NCI-H1105 (cell line): ENCODE data around the gene CYP46A1.

ENCODE experiments used
- DNase-seq: peaks from one replicate; lab custom pipeline; 2025; lab: John Stamatoyannopoulos, UW

Gene CYP46A1

DNA sequence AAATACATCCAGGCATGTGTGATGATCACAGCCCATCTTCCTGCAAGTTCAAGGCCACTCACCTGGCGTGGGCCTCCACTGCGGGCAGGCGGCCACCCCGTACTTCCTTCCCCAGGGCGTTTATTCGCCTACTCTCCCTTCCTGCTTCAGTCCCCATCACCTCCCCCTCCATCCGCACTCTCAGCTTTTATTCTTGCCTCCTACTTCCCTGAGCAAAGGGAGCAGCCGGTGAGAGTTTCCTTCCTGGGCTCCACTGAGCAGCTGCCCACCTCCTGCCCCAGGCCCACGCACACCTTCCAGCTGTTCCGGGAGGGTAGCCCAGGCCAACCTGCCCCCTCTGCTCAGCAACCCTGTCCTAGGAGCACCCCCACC lies 4.1 kb downstream of the CYP46A1 start:
- DNase-seq, result no peak

DNA sequence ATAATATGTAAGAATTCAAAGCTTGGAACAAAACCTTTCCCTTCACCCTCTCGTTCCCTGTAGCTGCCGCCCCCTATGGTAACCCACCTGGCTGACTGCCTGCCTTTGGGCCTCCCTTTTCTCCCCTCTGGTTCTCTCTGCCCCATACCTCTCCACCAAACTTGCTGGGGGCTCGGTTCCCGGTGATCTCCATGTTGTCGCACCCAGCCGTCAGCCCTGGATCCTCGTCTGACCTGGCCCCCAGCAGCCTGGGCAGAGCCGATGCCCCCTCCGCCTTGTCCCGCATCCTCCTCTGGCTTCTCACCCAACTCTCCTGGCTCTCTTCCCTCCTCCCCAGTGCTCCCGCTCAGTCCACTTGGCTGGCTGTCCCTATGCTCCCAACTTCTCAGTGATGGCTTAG lies 4.5 kb downstream of the CYP46A1 start:
- no peak for DNase-seq

DNA sequence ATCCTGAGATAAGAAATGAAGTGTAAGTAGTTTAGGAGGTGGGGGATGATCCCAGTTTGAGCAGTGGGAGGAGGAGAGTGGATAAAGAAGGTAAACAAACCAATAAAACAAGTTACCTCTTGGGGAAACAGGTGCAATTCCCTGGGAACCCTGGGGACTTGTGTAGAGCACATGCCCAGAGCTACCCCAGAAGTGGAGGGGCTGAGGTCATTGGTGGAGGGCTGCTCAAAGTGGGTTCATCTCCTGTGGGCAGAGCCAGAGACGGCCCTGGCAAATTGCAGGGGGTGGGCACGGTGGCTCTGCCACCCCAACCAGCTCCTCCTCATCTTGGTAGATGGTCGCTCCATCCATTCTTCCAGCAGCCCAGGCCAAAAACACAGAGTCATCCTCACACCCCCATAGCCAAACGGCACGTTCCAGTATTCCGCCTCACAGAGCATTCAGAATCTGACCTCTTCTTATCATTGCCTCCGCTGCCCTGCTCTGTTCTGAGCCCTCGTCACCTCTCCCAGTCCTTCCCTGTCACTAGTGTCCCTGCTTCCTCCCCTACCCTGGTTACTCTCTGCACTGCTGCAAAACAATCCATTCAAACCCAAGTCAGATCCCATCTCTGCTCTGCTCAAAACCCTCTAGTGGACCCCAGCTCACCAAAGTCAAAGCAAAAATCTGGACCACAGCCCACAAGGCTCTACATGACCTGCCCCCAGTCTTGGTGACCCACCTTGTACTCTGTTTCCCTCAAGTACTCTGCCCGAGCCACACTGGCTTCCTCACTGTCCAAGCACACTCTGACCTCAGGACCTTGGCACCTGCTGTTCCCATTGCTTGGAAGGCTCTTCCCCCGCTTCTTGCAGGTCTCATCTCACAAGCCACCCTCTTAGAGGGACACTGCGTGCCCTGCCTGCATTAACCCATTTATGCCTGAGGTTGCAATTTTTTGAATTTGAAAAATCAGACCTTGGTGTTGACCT lies 5.5 kb downstream of the CYP46A1 start:
- DNase-seq, result no peak

DNA sequence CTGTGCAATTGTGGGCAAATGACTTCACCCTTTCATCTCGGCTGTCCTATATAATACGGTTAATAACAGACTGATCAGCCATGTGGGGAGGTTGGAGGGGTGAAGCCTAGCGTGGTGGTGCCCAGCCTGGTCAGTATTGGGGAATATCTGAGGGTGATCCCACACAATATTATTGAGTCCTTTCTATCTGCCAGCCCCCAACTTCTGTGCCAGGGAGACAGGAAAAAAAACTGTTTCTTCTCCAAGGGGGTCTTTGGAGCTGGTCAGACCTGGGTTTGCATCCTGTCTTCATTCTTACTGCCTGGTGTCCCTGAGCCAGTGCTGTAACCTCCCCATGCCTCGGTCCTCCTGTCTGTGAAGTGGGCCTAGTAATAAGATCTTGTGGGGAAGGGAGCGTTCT lies 6.5 kb downstream of the CYP46A1 start:
- no peak for DNase-seq

DNA sequence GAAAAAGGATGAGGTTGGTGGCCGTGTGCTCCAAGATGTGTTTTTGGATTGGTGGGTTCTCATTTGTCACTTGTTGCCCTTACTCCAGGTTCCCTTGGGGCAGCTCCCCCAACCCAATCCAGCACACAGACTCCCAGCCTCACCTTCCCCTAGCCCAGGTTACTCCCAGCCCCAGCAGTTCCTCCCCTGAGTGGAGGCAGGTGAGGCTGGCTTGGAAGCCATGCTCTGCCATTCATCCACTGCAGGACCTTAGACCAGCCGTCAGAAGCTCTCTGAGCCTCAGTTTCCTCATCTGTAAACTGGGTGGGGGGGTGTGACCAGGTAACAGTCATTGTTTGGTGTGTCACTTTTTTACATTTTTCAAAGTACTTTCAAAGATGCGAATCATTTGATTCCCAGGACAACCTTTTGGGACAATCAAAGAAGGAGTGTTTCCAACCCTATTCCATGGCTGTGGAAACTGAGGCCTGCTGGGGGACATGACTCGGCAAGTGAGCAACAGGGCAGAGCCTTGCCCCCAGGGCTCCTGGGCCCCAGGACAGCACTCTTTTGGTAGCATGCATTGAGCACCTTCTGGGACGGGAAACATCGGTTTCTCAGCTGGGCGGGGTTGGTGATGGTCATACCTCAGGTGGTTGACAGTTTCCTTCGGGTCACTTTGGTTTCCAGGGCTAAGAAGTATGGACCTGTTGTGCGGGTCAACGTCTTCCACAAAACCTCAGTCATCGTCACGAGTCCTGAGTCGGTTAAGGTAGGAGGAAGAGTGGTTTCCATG lies 7.2 kb downstream of the CYP46A1 start:
- DNase-seq, result no peak

DNA sequence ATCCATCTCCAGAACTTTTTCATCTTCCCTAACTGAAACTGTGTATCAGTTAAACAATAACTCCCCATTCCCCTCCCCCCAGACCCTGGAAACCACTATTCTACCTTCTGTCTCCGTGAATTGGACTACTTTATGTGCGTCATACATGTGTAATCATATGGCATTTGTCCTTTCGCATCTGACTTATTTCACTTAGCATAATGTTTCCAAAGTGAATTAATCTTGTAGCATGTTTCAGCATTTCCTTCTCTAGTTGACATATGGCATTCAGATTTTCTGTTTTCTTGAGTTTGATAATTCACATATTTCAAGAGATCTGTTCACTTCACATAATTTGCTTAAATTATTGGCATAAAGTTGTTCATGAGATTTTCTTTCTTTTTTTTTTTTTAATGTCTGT lies 9.8 kb downstream of the CYP46A1 start:
- no peak for DNase-seq

DNA sequence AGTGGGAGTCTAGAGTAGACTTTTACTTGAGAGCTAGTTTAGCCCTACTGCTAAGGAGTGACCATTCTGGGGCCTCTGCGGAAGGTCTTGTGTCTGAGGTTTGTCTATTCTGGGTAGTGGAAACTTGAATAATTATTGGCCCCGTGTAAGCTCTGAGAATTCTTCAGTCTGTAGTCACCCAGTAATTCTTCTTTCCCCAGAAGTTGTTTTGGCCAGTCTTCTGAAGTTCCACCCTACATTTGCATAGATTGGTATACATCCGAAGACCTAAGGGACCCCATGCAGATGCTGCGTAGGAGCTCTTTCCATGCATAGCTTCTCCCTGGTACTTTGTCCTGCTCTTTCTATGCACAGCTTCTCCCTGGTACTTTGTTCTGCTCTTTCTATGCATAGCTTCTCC lies 12.8 kb downstream of the CYP46A1 start:
- DNase-seq, result no peak

DNA sequence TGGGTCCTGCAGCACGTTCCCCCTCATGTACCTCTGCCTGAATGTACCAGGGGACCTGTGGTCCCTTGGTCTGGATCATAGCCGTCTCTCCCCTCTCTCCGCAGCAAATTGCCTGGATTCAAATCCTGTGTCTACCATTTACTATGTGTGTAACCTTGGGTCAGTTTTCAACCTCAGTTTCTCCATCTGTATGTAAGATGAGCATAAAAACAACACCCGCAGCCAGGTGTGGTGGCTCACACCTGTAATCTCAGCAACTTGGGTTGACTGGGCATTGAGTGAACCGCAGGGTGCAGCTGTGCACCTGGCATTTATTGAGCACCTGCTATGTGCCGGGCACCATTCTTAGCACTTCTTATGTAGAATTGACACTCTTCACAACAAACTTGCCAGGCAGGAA lies 14.1 kb downstream of the CYP46A1 start:
- DNase-seq, result no peak

DNA sequence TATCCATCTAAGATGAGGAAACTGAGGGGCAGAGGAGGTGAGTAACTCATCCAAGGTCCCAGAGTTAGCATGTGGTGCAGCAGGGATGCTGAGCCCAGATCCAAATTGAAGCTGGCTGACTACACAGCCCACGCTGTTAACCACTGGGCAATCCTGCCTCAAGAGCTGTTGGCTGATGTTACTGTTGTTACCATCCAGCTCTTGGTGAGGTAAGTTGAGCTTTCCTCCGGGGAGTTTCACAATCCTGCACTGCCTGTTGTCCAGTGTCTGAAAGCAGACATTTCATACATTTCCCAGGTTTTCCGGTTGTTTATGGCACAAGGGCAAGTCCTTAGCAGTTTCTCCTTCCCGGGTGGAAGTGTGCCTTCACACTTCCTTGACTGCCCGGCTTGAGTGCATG lies 14.5 kb downstream of the CYP46A1 start:
- DNase-seq, result no peak

DNA sequence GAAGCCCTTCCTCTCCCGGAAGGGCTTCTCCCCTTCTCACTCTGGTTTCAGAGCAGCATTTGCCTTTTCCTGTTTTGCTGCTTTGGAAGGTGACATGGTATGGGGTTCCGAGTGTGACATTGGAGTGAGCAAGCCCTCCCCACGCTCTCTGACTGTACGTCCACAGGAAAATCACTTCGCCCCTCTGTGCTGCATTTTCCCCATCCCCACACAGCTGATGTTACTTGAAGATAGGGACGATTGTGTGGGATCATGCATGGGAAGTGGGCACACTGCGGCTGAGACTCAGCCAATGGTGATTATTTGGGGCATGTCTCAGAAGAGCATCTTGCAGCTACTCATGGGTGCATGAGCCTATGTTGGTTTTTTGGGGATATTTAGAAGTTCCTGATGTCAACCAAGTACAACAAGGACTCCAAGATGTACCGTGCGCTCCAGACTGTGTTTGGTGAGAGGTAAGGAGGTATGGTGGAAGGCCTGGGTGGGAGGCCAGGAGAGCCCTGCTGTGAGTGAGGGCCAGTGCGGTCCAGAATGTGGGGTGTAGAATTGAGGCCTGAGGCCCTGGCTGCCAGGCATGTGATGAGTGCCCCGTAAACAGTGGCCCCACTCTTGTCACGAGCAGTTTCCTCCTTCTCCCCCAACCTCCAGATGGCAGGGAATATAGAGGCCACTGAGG lies 15.1 kb downstream of the CYP46A1 start:
- DNase-seq, result no peak

DNA sequence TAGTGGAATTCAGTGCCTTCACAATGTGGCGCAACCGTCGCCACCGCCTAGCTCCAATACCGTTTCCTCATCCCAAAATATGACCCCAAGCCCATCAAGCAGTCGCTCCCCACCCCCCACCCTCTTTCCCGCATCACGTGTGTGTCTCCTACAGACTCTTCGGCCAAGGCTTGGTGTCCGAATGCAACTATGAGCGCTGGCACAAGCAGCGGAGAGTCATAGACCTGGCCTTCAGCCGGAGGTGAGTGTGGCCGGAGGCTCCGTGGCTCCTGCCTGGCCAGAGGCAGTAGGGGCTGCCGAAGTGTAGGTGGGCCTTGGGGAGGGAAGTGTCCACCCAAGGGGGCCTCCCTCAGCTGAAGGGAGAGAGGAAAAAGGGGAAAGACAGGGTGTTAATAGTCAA lies 15.8 kb downstream of the CYP46A1 start:
- DNase-seq, result no peak

DNA sequence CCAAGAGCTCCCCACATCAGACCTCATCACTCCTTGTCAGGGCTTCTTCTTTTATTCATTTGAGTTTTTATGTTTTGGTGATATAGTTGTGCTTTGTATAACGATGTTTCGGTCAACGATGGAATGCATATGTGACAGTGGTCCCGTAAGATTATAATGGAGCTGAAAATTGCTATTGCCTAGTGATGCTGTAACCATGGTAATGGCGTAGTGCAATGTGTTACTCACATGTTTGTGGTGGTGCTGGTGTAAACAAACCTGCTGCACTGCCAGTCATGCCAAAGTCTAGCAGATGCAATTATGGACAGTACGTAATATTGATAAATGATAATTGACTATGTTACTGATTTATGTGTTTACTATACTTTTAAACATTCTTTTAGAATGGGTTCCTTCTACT lies 16.3 kb downstream of the CYP46A1 start:
- DNase-seq, result no peak

DNA sequence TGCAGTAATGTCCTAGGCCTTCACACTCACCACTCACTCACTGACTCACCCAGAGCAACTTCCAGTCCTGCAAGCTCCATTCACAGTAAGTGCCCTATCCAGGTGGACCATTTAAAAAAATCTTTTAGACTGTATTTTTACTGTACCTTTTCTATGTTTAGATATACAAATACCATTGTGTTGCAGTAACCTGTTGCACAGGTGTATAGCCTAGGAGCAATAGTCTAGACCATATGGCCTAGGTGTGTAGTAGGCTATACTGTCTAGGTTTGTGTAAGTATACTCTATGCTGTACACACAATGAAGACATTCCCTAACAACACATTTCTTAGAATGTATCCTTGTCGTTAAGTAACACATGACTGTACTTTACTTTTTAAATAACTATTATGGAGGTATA lies 17.2 kb downstream of the CYP46A1 start:
- DNase-seq, result no peak

DNA sequence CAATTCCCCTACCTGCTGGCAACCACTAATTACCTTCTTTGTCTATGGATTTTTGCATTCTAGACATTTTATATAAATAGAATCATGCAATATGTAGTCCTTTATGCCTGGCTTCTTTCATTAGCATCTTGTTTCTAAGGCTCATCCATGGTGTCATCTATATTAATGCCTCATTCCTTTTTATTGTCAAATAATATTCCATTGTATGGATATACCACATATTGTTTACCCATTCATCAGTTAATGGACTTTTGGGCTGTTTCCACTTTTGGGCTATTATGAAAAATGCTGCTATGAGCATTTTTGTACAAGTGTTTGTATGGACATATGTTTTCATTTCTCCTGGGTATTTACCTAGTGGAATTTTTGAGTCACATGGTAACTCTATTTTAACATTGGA lies 18.0 kb downstream of the CYP46A1 start:
- no peak for DNase-seq

DNA sequence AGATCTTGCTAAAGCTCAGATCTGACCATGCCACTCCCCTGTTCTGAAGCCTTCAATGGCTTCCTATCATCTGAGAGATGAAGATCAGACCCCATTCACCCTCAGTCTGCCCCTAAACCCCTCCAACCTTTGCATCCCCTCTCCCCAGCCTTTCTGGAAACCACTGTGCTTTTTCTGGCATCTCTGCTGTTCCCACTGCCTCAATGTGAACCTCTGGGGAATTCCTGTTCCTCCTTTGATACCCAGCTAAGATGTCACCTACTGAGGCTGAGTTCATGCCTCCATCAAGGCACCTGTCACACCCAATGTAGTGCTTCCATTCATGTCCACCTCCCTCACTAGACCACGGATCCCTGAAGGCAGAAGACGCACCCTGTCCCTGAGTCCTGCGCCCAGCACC lies 19.3 kb downstream of the CYP46A1 start:
- no peak for DNase-seq

DNA sequence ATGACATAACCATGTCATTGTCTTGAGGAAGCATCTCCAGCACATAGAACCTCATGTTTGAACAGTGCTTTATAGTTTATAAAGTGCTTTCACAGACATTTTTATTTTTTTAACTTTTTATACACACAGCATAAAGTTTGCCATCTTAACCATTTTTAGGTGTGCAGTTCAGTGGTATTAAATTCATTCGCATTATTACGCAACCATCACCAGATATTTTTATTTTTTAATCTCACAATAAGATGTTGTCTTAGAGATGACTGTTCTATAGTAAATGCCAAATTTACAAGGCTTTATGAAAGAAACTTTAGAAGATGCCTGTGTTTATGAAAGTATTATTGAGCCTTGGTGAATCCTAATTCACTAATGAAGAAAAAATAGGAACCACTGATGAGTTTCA lies 19.9 kb downstream of the CYP46A1 start:
- DNase-seq, result no peak

DNA sequence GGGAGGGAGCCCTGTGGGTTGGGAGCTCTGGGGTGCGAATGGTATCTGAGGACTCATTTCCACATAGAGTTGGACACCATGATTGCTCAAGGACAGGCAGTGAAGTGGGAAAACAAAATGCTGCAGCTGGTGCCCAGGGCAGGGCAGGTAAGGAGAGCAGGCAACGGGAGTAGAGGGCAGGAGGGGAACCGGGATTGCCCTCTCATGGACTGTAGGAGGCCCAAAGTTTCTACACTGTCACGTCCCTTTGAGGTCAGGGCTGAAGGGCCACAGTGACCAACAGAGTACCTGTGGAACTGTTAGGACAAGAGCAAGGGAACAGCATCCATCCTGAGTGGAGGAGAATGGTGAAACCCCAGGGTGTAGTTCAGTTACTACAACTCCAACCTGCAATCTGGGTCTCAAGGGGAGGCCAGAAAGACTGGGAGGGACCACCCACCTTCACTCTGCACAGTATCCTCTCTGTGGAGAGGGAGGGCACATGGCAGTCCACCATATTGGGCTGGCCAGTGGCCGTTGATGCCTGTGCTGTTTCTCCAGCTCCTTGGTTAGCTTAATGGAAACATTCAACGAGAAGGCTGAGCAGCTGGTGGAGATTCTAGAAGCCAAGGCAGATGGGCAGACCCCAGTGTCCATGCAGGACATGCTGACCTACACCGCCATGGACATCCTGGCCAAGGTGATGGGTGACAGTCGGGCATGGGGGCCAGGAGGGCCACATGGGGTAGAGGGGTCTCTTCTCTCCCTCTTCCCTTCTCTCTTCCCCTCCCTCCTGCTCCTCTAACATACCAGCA lies 22.2 kb downstream of the CYP46A1 start:
- DNase-seq, result no peak

DNA sequence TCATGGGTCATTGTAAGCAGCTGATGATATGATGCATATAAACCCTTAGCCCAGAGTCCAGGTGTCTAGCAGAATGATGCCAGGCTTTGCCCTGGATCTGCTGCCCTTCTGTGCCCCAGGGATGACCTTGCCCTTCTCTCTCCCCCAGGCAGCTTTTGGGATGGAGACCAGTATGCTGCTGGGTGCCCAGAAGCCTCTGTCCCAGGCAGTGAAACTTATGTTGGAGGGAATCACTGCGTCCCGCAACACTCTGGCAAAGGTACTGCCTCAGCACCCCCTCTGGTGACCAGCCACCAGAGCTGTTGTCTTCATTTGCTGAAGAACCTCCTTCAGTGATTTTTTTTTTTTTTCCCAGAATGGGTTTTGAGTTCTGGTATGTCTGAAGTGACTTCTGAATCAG lies 23.3 kb downstream of the CYP46A1 start:
- DNase-seq, result no peak

DNA sequence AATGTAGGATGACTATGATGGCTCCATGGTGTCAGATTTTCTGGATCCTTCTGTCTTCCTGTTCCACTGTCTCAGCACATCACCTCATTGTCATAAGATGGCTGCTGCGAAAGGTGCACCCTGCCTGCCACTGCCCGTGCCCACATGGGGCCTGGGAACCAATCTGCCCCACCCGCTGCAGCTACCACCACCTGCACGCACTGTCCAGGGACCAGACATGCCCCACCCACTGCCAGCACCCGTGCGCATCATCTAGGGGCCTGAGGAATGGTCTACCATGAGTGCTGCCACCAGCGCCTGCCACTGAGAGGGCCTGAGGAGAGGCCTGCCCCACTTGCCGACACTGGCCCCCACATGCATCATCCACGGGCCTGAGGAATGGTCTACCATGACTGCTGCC lies 23.8 kb downstream of the CYP46A1 start:
- no peak for DNase-seq

DNA sequence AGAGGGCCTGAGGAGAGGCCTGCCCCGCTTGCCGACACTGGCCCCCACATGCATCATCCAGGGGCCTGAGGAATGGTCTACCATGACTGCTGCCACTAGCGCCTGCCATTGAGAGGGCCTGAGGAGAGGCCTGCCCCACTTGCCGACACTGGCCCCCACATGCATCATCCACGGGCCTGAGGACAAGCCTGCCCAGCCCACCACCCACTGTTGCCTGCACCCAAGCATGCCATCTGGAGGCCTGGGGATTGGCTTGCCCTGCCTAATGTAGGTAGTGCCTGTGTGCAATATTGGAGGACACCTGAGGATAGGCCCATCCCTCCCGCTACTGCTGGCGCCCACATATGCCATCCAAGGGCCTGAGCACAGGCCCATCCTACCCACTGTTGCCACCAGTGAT lies 24.4 kb downstream of the CYP46A1 start:
- no peak for DNase-seq

DNA sequence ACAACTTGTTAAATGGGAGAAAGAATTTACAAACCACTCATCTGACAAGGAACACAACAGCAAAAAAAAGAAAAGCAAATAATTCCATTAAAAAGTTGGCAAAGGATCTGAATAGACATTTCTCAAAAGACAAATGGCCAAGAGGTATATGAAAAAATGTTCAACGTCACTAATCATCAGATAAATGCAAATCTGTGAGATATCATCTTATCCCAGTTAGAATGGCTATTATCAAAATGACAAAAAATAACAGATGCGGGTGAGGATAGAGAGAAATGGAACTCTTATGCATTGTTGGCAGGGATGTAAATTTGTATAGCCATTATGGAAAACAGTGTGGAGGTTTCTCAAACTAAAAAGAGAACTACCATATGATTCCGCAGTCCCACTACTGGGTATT lies 29.9 kb downstream of the CYP46A1 start:
- DNase-seq, result no peak
